Right forelimb (tissue), 1 donor: ENCODE results near the gene TP53RK.

Source experiments
- DNase-seq: peaks from one replicate; pipeline ENCODE4 v3.0.0-alpha.2; 2018

Gene TP53RK

GRCh38 chr20:46637427-46638133 is 51.7 kb downstream of the TP53RK start:
- DNase-seq, result no peak

GRCh38 chr20:46637020-46637419 is 52.2 kb downstream of the TP53RK start:
- DNase-seq, result no peak

DNA sequence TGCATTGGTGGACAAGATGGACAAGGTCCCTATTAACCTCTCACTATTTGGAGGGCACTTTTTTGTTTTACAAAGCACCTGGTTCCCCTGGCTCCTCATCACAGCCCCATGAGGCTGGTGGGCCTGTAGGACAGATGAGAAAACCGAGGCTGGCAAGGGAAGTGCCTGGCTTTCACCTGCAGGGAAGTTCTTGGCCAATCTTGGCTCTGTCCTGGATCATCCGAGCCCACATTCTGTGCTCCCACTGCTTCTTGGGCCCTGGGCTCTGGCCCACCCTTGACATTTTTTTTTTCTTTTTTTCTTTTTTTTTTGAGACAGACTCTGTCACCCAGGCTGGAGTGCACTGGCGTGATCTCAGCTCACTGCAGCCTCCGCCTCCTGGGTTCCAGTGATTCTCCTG is 52.7 kb downstream of the TP53RK start:
- DNase-seq, result no peak

- no peak for DNase-seq
These were observed 53.6 kb downstream of the TP53RK start for GRCh38 chr20:46635514-46636136.

- no peak for DNase-seq
These were observed 54.7 kb downstream of the TP53RK start for GRCh38 chr20:46634528-46634927.
